HepG2 (cell line): Measurements from ENCODE around the gene FGF14. TPM values are rescaled to one million over a fixed set of nuclear protein-coding genes. Genes with fewer than 3 reads are reported as not detected.

Source experiments
- ATAC-seq: fragments of 200-7000 bp; cut with Tn5 transposase; 3 replicates; pipeline ENCODE4 v1.9.1; 2020; ENCODE audit warnings: mild to moderate bottlenecking, moderate library complexity
- BruUV-seq: library from RNA; stranded (reverse); fragments of 400-500 nt; replicated peaks from 2 replicates; lab custom pipeline; 2021; lab: Mats Ljungman, UMichigan
- CTCF ChIA-PET: fragments of 300-600 bp; formaldehyde crosslinking; extraction: SDS; loops from one replicate; lab custom pipeline; 2021; ENCODE audit warnings: low total read pairs, inconsistent platforms, low intra/inter-chr PET ratio; lab: Yijun Ruan, JAX
- POLR2A ChIA-PET: fragments of 350-600 bp; sonication (Branson Sonifier 250); formaldehyde crosslinking; loops from one replicate; lab custom pipeline; 2020; ENCODE audit warnings: antibody characterized with exemption, inconsistent platforms; lab: Yijun Ruan, JAX
- DNase-seq: peaks from one replicate; pipeline ENCODE4 v3.0.0-alpha.2; 2015; ENCODE audit warnings: low spot score
- FAIRE-seq: peaks from 3 replicates; lab custom pipeline; 2011; peaks lifted over from hg19 to GRCh38; lab: Jason Lieb, UNC
- H2AFZ ChIP-seq: one replicate; pipeline ENCODE4 v1.6.1; 2011; ENCODE audit warnings: low read length, inconsistent platforms
- H3K27ac ChIP-seq: fragments of 300-600 bp; 3 replicates; pipeline ENCODE4 v1.8.0; 2011; ENCODE audit warnings: mixed run types, mild to moderate bottlenecking, mixed read lengths, low read length, inconsistent platforms; ENCODE audit not compliant: insufficient read depth; ENCODE audit errors: extremely low read length
- H3K27me3 ChIP-seq, 2 experiments: fragments of 200-600 bp in 1 of 2; 2 replicates in 1 of 2; 3 replicates in 1 of 2; pipeline versions ENCODE4 v1.6.0 to v1.8.0; 2011; ENCODE audit warnings: low read length in 2 of 2, mild to moderate bottlenecking in 2 of 2, moderate library complexity in 2 of 2, inconsistent platforms in 1 of 2; ENCODE audit not compliant: insufficient read depth in 2 of 2, control insufficient read depth in 1 of 2
- H3K36me3 ChIP-seq, 2 experiments: fragments of 200-600 bp in 1 of 2; replicated peaks in 1 of 2; 2 replicates in 1 of 2; 3 replicates in 1 of 2; pipeline versions ENCODE4 v1.5.1 to v1.8.0; 2011; ENCODE audit warnings: low read length in 2 of 2, inconsistent platforms in 1 of 2; ENCODE audit not compliant: insufficient read depth in 2 of 2, control insufficient read depth in 1 of 2
- H3K4me1 ChIP-seq: 2 replicates; pipeline ENCODE4 v1.5.1; 2012; ENCODE audit warnings: low read length, inconsistent platforms; ENCODE audit not compliant: insufficient read depth
- H3K4me2 ChIP-seq: 2 replicates; pipeline ENCODE4 v1.6.0; 2011; ENCODE audit warnings: low read depth, low read length, inconsistent platforms
- H3K4me3 ChIP-seq, 3 experiments: fragments of 200-600 bp in 1 of 3; sonication (generic), shearing (Covaris generic) in 1 of 3; replicated peaks in 1 of 3; 2 replicates each; pipeline ENCODE4 v1.5.1; 2011 to 2016; ENCODE audit warnings: low read length in 3 of 3, inconsistent platforms in 2 of 3, low read depth in 2 of 3, mild to moderate bottlenecking in 2 of 3, control low read depth in 1 of 3, mixed read lengths in 1 of 3; ENCODE audit not compliant: insufficient read depth in 1 of 3
- H3K79me2 ChIP-seq: one replicate; pipeline ENCODE4 v1.6.1; 2011; ENCODE audit warnings: low read length, inconsistent platforms; ENCODE audit not compliant: insufficient read depth
- H3K9ac ChIP-seq: 2 replicates; pipeline ENCODE4 v1.6.0; 2011; ENCODE audit warnings: mild to moderate bottlenecking, low read depth, low read length, inconsistent platforms; ENCODE audit not compliant: insufficient read depth
- H3K9me3 ChIP-seq: 2 replicates; pipeline ENCODE4 v1.5.1; 2012; ENCODE audit warnings: mild to moderate bottlenecking, low read length
- H4K20me1 ChIP-seq: 2 replicates; pipeline ENCODE4 v1.6.0; 2011; ENCODE audit warnings: inconsistent platforms, mild to moderate bottlenecking, low read length, moderate library complexity; ENCODE audit not compliant: insufficient read depth
- ETV5 ChIP-seq: IDR thresholded peaks from 2 replicates; pipeline ENCODE4 v1.6.1; 2018; ENCODE audit warnings: missing biosample characterization, missing genetic modification reagents, inconsistent platforms, borderline replicate concordance
- HNF1A ChIP-seq, 2 experiments: sonication (generic) in 1 of 2; formaldehyde crosslinking in 1 of 2; IDR thresholded peaks; 2 replicates each; pipeline versions ENCODE4 v1.4.0 to v1.6.1; 2016 to 2020; ENCODE audit warnings: borderline replicate concordance in 1 of 2, low read depth in 1 of 2, mild to moderate bottlenecking in 1 of 2, missing genetic modification reagents in 1 of 2
- KLF11 ChIP-seq: IDR thresholded peaks from 2 replicates; pipeline ENCODE4 v1.6.1; 2016; ENCODE audit warnings: missing compliant biosample characterization
- RXRB ChIP-seq: IDR thresholded peaks from 2 replicates; pipeline ENCODE4 v1.6.1; 2016; ENCODE audit warnings: borderline replicate concordance, missing genetic modification reagents, missing compliant biosample characterization
- SYNCRIP ChIP-seq: fragments of 200-400 bp; formaldehyde crosslinking; IDR thresholded peaks from 2 replicates; pipeline ENCODE4 v1.6.1; 2018; ENCODE audit warnings: mild to moderate bottlenecking, low read depth, low read length; ENCODE audit not compliant: insufficient read depth
- TSC22D2 ChIP-seq: sonication (generic); formaldehyde crosslinking; IDR thresholded peaks from 2 replicates; pipeline ENCODE4 v1.5.1; 2020; ENCODE audit warnings: missing genetic modification reagents, mild to moderate bottlenecking, borderline replicate concordance
- WGBS: methylation state at CpG from one replicate; pipeline ENCODE4 v1.1.6; 2017; ENCODE audit warnings: low lambda C conversion rate; 5-methylcytosine and 5-hydroxymethylcytosine counted together
- in situ Hi-C: cut with HindIII; loops from 2 replicates; pipeline ENCODE4 v1.10.0; 2017; ENCODE audit warnings: low pct_unique_long_range_greater_than_20kb; ENCODE audit not compliant: extremely low pct_ligation_motif_present
- intact Hi-C: fragments of 100-400 bp; cut with micrococcal nuclease; formaldehyde crosslinking; loops from one replicate; pipeline ENCODE4 v1.10.0; 2022; ENCODE audit not compliant: unreplicated experiment
- polyA plus RNA-seq, 8 experiments: library from polyadenylated mRNA; depleted of rRNA in 3 of 8; stranded (reverse) in 7 of 8; unstranded in 1 of 8; fragments of >200 nt; fragmentation: Illumina TruSeq in 4 of 8; extraction: Trizol in 4 of 8; gene quantifications; 2 replicates each; pipeline versions ENCODE4 v1.2.1 to v1.2.3, GENCODE V29; 2011 to 2016; ENCODE audit warnings: low read depth in 4 of 8, missing spikeins in 1 of 8, mixed read lengths in 1 of 8; ENCODE audit not compliant: insufficient read depth in 1 of 8
- total RNA-seq, 5 experiments: library from RNA; depleted of rRNA; stranded (reverse); fragments of >200 nt; fragmentation: Illumina TruSeq; extraction: Trizol; gene quantifications; 2 replicates each; pipeline ENCODE4 v1.2.3, GENCODE V29; 2016; ENCODE audit warnings: low read depth in 1 of 5
- TF ChIP-seq, protein P1 (sequence below): sonication (generic); formaldehyde crosslinking; IDR thresholded peaks from 2 replicates; pipeline ENCODE4 v1.8.1; 2023; ENCODE audit warnings: mild to moderate bottlenecking, missing genetic modification reagents
- TF ChIP-seq, protein P2 (sequence below): sonication (generic); formaldehyde crosslinking; IDR thresholded peaks from 2 replicates; pipeline ENCODE4 v1.4.0; 2020; ENCODE audit warnings: mild to moderate bottlenecking, missing genetic modification reagents, borderline replicate concordance

FGF14 gene
- total and polyA plus RNA-seq, 2 of the 13 experiments (the other 11 are each of a cell fraction or from before 2014, with no cell fraction given) = not detected

DNA sequence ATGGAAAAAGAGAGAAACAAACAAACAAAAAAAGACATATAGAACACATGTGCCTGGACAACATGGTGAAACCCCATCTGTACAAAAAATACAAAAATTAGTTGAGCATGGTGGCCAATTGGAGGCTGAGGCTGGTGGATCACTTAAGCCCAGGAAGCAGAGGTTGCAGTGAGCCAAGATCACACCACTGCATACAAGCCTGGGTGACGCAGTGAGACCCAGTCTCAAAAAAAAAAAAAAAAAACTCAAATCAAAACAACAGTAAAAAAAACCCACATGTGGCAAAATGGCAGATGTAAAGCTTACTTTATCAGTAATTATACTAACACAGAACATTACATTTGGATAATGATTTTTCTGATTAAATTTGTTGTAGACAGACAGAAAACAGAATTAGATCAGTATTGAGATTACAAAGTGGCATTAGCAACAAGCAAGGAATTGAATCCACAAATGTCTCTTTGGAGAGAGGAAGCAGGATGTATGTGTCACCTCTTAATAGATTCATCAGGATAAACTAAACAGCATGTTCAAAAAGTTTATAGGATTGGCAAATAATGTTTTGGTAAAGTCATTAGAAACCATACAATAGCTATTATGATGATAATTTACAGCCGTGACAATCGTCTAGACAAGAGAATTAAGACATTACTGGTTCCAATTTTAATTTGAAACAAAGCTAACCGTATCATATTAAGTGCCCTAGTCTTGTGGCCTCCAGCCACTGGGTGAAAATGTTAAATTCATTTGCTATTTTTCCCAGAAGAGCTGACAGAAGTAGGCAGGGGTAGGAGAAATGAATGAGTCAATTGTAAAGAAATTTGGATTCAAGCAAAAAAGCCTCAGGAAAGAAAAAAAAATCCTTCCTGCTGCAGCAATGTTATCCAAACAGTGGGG lies 206.0 kb downstream of the FGF14 start:
- no peaks in the 10 kb centered on the region for H4K20me1 ChIP-seq
- no peaks in the 10 kb centered on the region for H3K27me3 ChIP-seq
- H3K36me3 ChIP-seq = no peaks in the 10 kb centered on the region
- H3K9me3 ChIP-seq = no peaks in the 10 kb centered on the region
- 23% methylated on average over 4 of the region's 4 CpGs for WGBS
- BruUV-seq = no TSS peak
- H3K27ac ChIP-seq = no peak overlapping the region
- POLR2A ChIA-PET = no interaction called here
- in situ Hi-C loops = no loop called here
- FAIRE-seq = no peak
- intact Hi-C loops = no loop called here
- H2AFZ ChIP-seq = no peak overlapping the region
- H3K4me3 ChIP-seq = no peak overlapping the region
- TF ChIP-seq TSC22D2 (CRISPR knock-in tag) = no peak
- no peak for TF ChIP-seq SYNCRIP
- no peak for TF ChIP-seq KLF11 (CRISPR knock-in tag)
- no peak for TF ChIP-seq RXRB (CRISPR knock-in tag)
- TF ChIP-seq ETV5 = no peak
- TF ChIP-seq HNF1A (IDR thresholded peaks at IDR 0.05; ENCODE audit: low read depth) = no peak
- no peak for TF ChIP-seq HNF1A (CRISPR knock-in tag; IDR thresholded peaks at IDR 0.05; ENCODE audit: borderline replicate concordance)
- TF ChIP-seq, protein P1, sequence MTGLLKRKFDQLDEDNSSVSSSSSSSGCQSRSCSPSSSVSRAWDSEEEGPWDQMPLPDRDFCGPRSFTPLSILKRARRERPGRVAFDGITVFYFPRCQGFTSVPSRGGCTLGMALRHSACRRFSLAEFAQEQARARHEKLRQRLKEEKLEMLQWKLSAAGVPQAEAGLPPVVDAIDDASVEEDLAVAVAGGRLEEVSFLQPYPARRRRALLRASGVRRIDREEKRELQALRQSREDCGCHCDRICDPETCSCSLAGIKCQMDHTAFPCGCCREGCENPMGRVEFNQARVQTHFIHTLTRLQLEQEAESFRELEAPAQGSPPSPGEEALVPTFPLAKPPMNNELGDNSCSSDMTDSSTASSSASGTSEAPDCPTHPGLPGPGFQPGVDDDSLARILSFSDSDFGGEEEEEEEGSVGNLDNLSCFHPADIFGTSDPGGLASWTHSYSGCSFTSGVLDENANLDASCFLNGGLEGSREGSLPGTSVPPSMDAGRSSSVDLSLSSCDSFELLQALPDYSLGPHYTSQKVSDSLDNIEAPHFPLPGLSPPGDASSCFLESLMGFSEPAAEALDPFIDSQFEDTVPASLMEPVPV (CRISPR knock-in tag) = no peak
- TF ChIP-seq, protein P2, sequence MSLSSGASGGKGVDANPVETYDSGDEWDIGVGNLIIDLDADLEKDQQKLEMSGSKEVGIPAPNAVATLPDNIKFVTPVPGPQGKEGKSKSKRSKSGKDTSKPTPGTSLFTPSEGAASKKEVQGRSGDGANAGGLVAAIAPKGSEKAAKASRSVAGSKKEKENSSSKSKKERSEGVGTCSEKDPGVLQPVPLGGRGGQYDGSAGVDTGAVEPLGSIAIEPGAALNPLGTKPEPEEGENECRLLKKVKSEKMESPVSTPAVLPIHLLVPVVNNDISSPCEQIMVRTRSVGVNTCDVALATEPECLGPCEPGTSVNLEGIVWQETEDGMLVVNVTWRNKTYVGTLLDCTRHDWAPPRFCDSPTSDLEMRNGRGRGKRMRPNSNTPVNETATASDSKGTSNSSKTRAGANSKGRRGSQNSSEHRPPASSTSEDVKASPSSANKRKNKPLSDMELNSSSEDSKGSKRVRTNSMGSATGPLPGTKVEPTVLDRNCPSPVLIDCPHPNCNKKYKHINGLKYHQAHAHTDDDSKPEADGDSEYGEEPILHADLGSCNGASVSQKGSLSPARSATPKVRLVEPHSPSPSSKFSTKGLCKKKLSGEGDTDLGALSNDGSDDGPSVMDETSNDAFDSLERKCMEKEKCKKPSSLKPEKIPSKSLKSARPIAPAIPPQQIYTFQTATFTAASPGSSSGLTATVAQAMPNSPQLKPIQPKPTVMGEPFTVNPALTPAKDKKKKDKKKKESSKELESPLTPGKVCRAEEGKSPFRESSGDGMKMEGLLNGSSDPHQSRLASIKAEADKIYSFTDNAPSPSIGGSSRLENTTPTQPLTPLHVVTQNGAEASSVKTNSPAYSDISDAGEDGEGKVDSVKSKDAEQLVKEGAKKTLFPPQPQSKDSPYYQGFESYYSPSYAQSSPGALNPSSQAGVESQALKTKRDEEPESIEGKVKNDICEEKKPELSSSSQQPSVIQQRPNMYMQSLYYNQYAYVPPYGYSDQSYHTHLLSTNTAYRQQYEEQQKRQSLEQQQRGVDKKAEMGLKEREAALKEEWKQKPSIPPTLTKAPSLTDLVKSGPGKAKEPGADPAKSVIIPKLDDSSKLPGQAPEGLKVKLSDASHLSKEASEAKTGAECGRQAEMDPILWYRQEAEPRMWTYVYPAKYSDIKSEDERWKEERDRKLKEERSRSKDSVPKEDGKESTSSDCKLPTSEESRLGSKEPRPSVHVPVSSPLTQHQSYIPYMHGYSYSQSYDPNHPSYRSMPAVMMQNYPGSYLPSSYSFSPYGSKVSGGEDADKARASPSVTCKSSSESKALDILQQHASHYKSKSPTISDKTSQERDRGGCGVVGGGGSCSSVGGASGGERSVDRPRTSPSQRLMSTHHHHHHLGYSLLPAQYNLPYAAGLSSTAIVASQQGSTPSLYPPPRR (CRISPR knock-in tag) = no peak
- H3K4me2 ChIP-seq = no peak overlapping the region
- CTCF ChIA-PET = no interaction called here
- no peaks in the 10 kb centered on the region for H3K4me1 ChIP-seq
- no peaks in the 10 kb centered on the region for H3K79me2 ChIP-seq
- no peak for ATAC-seq
- DNase-seq = no peak
- H3K9ac ChIP-seq = no peak overlapping the region
